Epithelial cell of prostate (primary cell): Measurements from ENCODE around the gene PTPRM.

Experiments
- DNase-seq: peaks from one replicate; pipeline ENCODE4 v3.0.0-alpha.2; 2011; ENCODE audit warnings: low read depth, low spot score
- H3K27ac ChIP-seq: fragments of 450-650 bp; 2 replicates; pipeline ENCODE4 v1.5.1; 2017; ENCODE audit warnings: mild to moderate bottlenecking

The PTPRM gene

GRCh38 chr18:7876354-7877104 lies 309.4 kb downstream of the PTPRM start:
- no peak overlapping the region for H3K27ac ChIP-seq
- DNase-seq, result no peak

- no peak for DNase-seq
Observed at GRCh38 chr18:7877609-7878008, 310.5 kb downstream of the PTPRM start.

GRCh38 chr18:7878265-7879211 lies 311.4 kb downstream of the PTPRM start:
- DNase-seq, result peak; percentile 31
- H3K27ac ChIP-seq, result peak overlapping the region; percentile 70

More at GRCh38 chr18:7877609-7878008, 310.5 kb downstream of the PTPRM start:
- peak overlapping the region; percentile 70 for H3K27ac ChIP-seq

GRCh38 chr18:7879717-7880116 lies 312.6 kb downstream of the PTPRM start:
- DNase-seq, result peak; percentile 29

GRCh38 chr18:7885865-7886264 lies 318.7 kb downstream of the PTPRM start:
- DNase-seq, result no peak
- H3K27ac ChIP-seq, result no peak overlapping the region

More at GRCh38 chr18:7879717-7880116, 312.6 kb downstream of the PTPRM start:
- peak overlapping the region; percentile 70 for H3K27ac ChIP-seq

- no peak overlapping the region for H3K27ac ChIP-seq
- DNase-seq, result no peak
Observed at GRCh38 chr18:7886436-7886835, 319.3 kb downstream of the PTPRM start.

- no peak for DNase-seq
- no peak overlapping the region for H3K27ac ChIP-seq
Observed at GRCh38 chr18:7889515-7889914, 322.4 kb downstream of the PTPRM start.

- no peak for DNase-seq
- H3K27ac ChIP-seq, result no peak overlapping the region
Observed at GRCh38 chr18:7890075-7890474, 323.0 kb downstream of the PTPRM start.

- no peak overlapping the region for H3K27ac ChIP-seq
Observed at GRCh38 chr18:7892556-7892955, 325.4 kb downstream of the PTPRM start.

GRCh38 chr18:7894592-7894991 lies 327.5 kb downstream of the PTPRM start:
- no peak for DNase-seq
- H3K27ac ChIP-seq, result no peak overlapping the region

More at GRCh38 chr18:7892556-7892955, 325.4 kb downstream of the PTPRM start:
- DNase-seq, result no peak

- no peak for DNase-seq
- no peak overlapping the region for H3K27ac ChIP-seq
Observed at GRCh38 chr18:7895346-7895745, 328.2 kb downstream of the PTPRM start.

- no peak for DNase-seq
Observed at GRCh38 chr18:7896161-7896560, 329.0 kb downstream of the PTPRM start.

GRCh38 chr18:7896805-7897518 lies 329.8 kb downstream of the PTPRM start:
- no peak overlapping the region for H3K27ac ChIP-seq
- DNase-seq, result no peak

More at GRCh38 chr18:7896161-7896560, 329.0 kb downstream of the PTPRM start:
- H3K27ac ChIP-seq, result no peak overlapping the region

- DNase-seq, result no peak
Observed at GRCh38 chr18:7898181-7898580, 331.1 kb downstream of the PTPRM start.

GRCh38 chr18:7899078-7899477 lies 332.0 kb downstream of the PTPRM start:
- no peak for DNase-seq
- no peak overlapping the region for H3K27ac ChIP-seq

More at GRCh38 chr18:7898181-7898580, 331.1 kb downstream of the PTPRM start:
- no peak overlapping the region for H3K27ac ChIP-seq

- no peak overlapping the region for H3K27ac ChIP-seq
- no peak for DNase-seq
Observed at GRCh38 chr18:7900091-7900490, 333.0 kb downstream of the PTPRM start.

GRCh38 chr18:7901657-7902056 lies 334.5 kb downstream of the PTPRM start:
- no peak for DNase-seq
- no peak overlapping the region for H3K27ac ChIP-seq

- H3K27ac ChIP-seq, result no peak overlapping the region
- DNase-seq, result no peak
Observed at GRCh38 chr18:7902399-7902839, 335.3 kb downstream of the PTPRM start.

GRCh38 chr18:7904529-7904928 lies 337.4 kb downstream of the PTPRM start:
- no peak overlapping the region for H3K27ac ChIP-seq
- DNase-seq, result peak; percentile 58

- no peak for DNase-seq
- H3K27ac ChIP-seq, result no peak overlapping the region
Observed at GRCh38 chr18:7908681-7909299, 341.7 kb downstream of the PTPRM start.
